ENCODE data around the gene CLDN9. TPM values are rescaled to one million over a fixed set of nuclear protein-coding genes. Genes with fewer than 3 reads are reported as not detected.

Gene CLDN9
- total and polyA plus RNA-seq, 9 of the 15 experiments (the other 6 are each of a cell fraction or from before 2014, with no cell fraction given), result 0.12 to 0.44 (median 0.22) TPM; not detected in 4

DNA sequence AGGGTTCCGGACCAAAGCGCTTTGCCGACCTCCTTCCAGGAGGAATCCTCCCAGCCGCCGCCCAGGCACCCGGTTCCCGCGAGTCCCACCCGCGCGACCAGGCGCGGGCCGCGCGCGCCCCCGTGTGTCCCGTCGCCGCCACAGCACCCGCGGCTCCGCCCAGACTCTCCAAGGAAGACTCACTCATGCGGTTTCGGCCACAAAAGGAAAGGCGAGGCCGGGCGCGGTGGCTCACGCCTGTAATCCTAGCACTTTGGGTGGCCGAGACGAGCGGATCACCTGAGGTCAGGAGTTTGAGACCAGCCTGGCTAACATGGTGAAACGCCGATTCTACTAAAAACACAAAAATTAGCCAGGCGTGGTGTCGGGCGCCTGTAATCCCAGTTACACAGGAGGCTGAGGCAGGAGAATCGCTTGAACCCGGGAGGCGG lies 29.0 kb upstream of the CLDN9 start (continued):
- TF ChIP-seq CEBPZ (IDR thresholded peaks at IDR 0.05; ENCODE audit: borderline replicate concordance, low read depth, low read length) (no peak), ZNF12 (CRISPR knock-in tag; IDR thresholded peaks at IDR 0.05) (no peak), ZBTB1 (CRISPR knock-in tag; IDR thresholded peaks at IDR 0.05; ENCODE audit: borderline replicate concordance, low read depth) (peak; percentile 44; the same call in 1 of the 2 replicates), ZNF239 (CRISPR knock-in tag; IDR thresholded peaks at IDR 0.05) (no peak), STAT5B (CRISPR knock-in tag; IDR thresholded peaks at IDR 0.05) (no peak), NFXL1 (CRISPR knock-in tag; IDR thresholded peaks at IDR 0.05) (no peak), CBX3 (IDR thresholded peaks at IDR 0.05; ENCODE audit: borderline replicate concordance in 1 of 2, low read length in 2 of 2) (no peak), ZNF143 (CRISPR knock-in tag; IDR thresholded peaks at IDR 0.05) (no peak), CBX1 (IDR thresholded peaks at IDR 0.05; ENCODE audit: low read depth) (peak; percentile 29; the same call in 1 of the 2 replicates), BMI1 (IDR thresholded peaks at IDR 0.05; ENCODE audit: low read length) (no peak), NRF1 (conservative IDR thresholded peaks at IDR 0.05 in 1 of 2, IDR thresholded peaks at IDR 0.05 in 1 of 2) (peak in 1 of 2 experiments; percentile 42; a peak in 2 of 4 replicates), ASH1L (IDR thresholded peaks at IDR 0.05; ENCODE audit: borderline replicate concordance, low read depth, partially characterized antibody) (no peak), CEBPB (tag; IDR thresholded peaks at IDR 0.05) (no peak), ZNF140 (CRISPR knock-in tag; IDR thresholded peaks at IDR 0.05) (no peak), SREBF1 (IDR thresholded peaks at IDR 0.05; ENCODE audit: borderline replicate concordance, low read depth, low read length) (no peak), TEAD2 (tag; IDR thresholded peaks at IDR 0.05) (no peak), SPI1 (IDR thresholded peaks at IDR 0.05; ENCODE audit: borderline replicate concordance, low read depth, low read length) (no peak), ETV1 (tag; conservative IDR thresholded peaks at IDR 0.05; ENCODE audit: low read depth) (no peak), ZNF41 (CRISPR knock-in tag; conservative IDR thresholded peaks at IDR 0.05) (no peak), TEAD4 (IDR thresholded peaks at IDR 0.05; ENCODE audit: low read length) (no peak; the same call in 1 of the 2 replicates), TEAD4 (CRISPR knock-in tag; IDR thresholded peaks at IDR 0.05; ENCODE audit: borderline replicate concordance) (no peak), TBL1XR1 (IDR thresholded peaks at IDR 0.05; ENCODE audit: low read length in 2 of 2) (no peak), CBX2 (IDR thresholded peaks at IDR 0.05; ENCODE audit: insufficient read depth, low read length, poor library complexity, severe bottlenecking) (no peak), E2F4 (CRISPR knock-in tag; IDR thresholded peaks at IDR 0.05; ENCODE audit: low read depth) (no peak)
- TF ChIP-seq, protein P1, sequence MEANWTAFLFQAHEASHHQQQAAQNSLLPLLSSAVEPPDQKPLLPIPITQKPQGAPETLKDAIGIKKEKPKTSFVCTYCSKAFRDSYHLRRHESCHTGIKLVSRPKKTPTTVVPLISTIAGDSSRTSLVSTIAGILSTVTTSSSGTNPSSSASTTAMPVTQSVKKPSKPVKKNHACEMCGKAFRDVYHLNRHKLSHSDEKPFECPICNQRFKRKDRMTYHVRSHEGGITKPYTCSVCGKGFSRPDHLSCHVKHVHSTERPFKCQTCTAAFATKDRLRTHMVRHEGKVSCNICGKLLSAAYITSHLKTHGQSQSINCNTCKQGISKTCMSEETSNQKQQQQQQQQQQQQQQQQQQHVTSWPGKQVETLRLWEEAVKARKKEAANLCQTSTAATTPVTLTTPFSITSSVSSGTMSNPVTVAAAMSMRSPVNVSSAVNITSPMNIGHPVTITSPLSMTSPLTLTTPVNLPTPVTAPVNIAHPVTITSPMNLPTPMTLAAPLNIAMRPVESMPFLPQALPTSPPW (CRISPR knock-in tag; IDR thresholded peaks at IDR 0.05), result peak; percentile 51; the same call in 1 of the 2 replicates
